ENCODE measurements around the gene WDTC1.

The WDTC1 gene

GRCh38 chr1:27301052-27301422 lies 66.6 kb downstream of the WDTC1 start:
- DNase-seq: no peak

- no peak for DNase-seq
Observed at GRCh38 chr1:27301582-27302199, 67.3 kb downstream of the WDTC1 start.

- DNase-seq: no peak
Observed at GRCh38 chr1:27302612-27303011, 68.2 kb downstream of the WDTC1 start.

DNA sequence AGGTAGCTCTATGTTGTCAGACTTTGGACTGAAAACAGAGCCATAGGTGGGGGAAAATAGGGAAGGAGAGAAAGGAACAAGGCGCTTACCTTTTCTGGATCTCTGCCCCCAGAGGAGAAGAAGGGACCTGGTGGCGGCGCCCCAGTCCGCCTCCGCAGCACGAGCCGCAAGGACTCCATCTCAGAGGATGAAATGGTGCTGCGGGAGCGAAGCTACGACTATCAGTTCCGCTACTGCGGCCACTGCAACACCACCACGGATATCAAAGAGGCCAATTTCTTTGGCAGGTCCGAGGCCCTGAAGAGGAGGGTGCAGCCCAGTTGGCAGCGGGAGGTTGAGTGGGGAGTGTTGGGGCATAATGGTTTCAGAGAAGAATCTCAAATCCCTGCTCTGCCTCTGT lies 69.1 kb downstream of the WDTC1 start:
- DNase-seq: no peak

GRCh38 chr1:27306071-27306470 lies 71.6 kb downstream of the WDTC1 start:
- no peak for DNase-seq

DNA sequence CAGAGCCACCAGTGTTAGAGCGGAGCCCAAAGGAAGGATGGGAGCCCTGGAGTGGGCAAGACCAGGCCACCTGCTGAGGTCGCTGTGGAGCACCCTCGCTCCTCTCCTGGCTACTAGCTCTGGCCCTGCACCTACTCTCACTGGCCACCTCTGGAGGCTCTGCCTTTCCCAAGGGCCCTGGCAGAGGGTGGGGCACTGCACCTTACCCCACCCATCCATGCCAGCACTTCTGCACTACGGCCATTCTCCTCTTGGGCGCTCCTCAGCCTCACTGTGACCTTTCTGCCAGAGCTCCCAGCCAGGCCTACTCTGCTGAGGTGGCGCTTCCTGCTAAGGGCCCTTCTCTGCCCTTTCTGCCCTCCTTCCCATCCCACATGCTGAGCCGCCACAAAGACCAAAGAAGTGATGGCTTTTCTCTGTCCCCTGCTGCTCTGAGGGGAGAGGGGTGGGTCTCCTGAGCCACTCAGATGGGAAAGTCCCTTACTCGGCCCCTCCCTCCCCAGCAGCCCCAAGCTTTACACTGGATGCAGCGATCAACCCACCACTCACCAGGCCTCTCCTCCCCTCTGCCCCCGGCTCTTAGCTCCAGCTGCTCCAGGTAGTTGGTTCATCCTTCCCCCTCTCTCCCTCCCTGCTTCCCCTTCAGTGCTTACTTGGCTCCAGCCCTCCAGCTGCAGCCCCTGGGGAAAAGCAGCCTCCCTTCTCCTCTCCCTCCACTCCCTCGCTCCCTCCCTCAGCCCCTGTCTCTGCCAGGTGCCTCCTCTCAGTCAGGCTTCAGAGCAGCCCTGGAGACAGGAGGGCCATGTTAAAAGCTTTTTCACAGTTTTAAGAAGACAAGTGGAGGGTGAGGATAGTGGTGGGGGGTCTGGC lies 72.7 kb downstream of the WDTC1 start:
- DNase-seq: no peak

GRCh38 chr1:27307874-27308598 lies 73.6 kb downstream of the WDTC1 start:
- DNase-seq: no peak

GRCh38 chr1:27314169-27314568 lies 79.7 kb downstream of the WDTC1 start:
- DNase-seq: no peak

DNA sequence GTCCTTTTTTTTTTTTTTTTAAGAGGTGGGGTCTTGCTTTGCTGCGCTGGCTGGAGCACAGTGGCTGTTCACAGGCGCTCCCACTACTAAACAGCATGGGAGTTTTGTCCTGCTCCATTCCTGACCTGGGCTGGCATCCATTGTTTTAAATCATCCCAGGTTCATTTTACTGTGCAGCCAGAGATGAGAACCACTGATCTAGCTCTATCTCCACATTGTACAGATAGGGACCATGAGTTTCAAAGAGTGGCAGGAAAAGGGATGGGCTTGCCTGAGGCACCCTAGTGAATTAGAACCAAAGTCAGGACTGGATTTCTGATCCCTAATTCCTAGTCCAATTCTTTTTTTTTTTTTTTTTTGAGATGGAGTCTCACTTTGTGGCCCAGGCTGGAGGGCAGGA lies 80.3 kb downstream of the WDTC1 start:
- DNase-seq: no peak

GRCh38 chr1:27316860-27317259 lies 82.4 kb downstream of the WDTC1 start:
- no peak for DNase-seq

DNA sequence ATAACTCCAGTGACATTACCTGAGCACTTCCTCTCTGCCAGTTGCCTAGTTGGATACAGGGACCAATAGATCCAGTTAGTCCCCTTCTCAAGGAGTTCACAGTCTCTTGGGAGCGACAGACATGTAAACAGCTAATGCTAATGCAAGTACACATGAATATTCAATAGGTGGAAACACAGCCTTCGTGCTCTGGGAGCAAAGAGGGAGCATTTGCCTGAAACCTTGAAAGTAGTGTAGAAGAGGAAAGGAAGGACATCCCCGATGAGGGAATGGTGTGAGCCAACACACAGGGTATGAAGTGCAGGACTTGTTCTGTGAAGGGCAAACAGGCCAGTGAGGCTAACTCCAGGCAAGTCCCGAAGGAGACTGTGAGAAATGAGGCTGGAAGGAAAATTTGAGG lies 83.7 kb downstream of the WDTC1 start:
- DNase-seq: no peak

GRCh38 chr1:27318596-27318995 lies 84.2 kb downstream of the WDTC1 start:
- DNase-seq: no peak

GRCh38 chr1:27321813-27322568 lies 87.6 kb downstream of the WDTC1 start, which contains the start of gene TMEM222:
TSS of gene TMEM222 (plus strand) at chr1:27322163. CDS start at chr1:27322198, 35 bp downstream.
- DNase-seq: peak; percentile 75 to 99 (median 97)

DNA sequence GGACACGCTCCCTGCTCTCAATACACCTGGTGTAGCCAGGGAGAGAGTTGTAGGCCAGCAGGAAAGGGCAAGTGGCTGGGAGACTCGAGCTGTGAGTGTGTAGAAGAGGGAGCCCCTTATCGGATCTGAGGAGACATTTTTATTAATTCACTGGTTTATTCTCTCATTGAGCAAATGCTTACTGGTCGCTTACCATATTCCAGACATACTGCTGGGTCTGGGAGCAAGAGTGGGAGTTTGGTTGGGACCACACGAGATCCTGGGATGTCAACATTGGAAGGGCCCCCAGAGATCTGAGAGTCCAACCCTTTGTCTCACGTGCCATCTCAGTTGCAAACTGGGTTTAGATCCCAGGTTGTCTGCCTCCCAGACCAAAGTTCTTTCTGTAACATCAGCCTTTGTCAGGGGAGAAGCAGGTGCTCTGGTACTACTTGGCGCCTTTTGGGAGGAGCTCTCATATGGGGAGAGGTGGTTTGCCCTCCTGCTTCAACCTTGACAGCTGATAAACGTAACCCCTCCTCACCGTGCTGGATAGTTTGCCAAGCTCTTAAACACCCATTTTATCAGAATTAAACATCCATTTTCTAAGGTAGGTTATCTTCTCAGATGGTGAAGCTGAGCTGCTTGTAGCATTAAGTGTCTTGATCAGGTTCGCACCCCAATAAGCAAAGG lies 88.3 kb downstream of the WDTC1 start:
- no peak for DNase-seq

DNA sequence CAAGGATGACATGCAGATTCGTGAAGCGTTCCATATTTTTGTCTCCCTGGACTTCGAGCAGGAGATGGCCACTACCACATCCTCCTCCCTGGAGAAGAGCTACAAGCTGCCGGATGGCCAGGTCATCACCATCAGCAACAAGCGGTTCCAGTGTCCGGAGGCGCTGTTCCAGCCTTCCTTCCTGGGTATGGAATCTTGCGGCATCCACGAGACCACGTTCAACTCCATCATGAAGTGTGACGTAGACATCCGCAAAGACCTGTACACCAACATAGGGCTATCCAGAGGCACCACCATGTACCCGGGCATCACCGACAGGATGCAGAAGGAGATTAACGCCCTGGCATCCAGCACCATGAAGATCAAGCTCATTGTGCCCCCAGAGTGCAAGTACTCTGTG lies 90.9 kb downstream of the WDTC1 start:
- DNase-seq: no peak

DNA sequence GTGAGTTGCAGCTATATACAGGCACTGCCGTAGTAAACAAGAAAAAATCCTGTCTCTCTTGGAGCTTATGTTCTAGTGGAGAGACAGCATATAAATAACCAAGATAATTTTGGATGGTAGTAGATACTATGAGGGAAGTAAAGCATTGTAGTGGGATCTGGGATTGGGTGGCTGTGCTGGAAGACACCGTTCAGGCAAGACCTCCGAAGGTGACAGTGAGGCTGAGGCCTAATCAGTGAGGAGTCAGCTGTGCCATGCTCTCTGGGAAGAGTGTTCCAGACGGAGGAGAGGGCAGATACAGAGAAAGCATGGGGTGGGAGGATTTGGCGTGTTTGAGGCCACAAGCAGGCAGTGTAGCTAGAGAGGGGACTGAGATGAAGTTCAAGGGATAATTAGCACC lies 93.5 kb downstream of the WDTC1 start:
- no peak for DNase-seq

GRCh38 chr1:27330786-27331185 lies 96.4 kb downstream of the WDTC1 start:
- DNase-seq: no peak

DNA sequence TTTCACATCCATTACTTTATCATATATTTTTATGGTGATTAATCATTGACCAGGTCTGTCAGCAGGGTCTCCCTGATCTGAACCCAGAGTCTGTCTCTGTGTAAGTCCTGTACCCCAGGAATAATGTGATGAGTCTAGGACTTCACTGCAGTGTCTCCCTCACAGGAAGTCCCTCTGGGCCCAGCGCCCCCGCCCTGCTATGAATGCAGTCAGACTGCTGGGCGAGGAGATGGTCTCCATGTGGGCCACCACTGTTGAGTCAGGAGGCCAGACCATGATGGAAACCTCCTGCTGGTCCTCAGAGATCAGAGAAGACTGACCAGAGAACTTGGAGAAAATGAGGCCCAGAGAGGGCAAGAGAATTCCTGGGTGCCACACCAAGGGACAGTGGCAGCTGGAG lies 97.0 kb downstream of the WDTC1 start:
- DNase-seq: no peak

- DNase-seq: no peak
Observed at GRCh38 chr1:27331922-27332321, 97.5 kb downstream of the WDTC1 start.

DNA sequence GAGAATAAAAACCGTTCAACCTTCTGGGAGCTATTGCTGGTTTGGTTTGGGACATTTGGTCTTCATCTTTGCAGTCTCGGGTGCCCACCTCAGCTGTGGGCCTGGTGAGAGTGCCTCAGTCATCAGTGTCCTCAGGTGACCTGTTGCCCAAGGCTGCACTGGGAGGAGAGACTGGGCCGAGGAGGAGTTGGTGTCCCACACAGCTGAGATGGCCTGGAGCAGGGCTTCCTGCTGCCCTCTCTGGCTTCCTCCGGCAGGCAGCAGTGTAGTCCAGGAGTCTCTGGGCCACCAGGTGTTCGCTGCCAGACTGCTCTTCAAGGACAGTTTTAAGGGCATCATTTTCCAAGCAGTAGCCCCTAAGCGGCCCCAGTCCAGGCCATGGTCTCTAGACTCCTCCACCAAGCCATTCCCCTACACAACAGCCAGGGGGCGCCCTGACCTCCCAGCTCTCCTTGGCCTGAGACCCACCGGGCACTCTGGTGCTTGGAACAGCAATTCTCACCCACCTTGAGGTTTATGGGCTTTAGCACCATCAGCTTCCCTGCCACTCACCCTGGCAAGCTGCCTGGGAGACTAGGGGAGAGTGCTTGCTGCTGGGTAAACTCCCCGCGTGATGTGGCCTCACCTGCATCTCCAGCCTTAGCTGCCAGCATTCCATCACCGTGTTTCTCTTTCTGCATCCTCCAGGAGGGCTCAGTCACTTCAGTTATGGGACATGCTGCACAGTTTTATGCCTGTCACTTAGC lies 98.3 kb downstream of the WDTC1 start:
- DNase-seq: peak in 17 of 51 donors; percentile 7 to 47 (median 21)

All from hypothalamus (tissue), 51 donors.